ENCODE measurements around the gene ALDH3A2.

Gene ALDH3A2

DNA sequence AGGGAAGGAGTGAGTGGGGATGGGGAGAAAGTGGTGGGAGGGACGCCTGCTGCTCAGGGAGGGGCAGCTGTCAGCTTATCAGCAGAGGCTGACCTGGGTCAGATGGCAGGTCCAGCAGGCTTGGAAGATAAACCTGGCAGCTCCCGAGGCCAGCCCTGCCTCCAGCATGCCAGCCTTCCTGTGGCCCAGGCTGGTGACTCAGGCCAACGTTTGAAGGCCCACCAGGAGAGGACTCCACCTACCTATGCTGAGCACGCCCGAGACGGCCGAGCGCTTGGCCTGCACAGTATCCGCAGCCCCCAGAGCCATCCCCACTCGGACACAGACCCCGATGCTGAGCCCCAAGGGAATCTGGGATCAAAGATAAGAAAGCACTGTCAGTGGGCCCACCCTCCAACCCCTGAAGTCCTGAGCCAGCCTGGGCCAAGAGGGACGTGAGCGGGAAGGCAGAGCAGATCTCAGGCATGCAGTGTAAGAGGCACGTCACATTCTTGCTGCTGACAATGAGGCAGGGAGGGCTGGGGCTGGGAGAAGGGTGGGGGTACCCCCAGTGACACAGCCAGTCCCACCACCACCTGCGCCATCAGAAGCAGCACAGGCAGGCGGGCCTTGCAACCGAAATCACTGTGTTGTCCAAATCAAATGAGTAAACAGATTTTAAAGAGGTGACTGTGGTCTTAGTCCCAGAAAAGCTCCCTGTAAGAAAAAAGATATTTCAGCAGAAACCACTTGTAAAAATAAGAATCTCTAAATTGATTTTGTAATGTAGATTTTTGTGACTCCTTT is 55.5 kb downstream of the ALDH3A2 start:
- no peak overlapping the region for H3K4me3 ChIP-seq (ENCODE audit: low read depth, low read length)
- TF ChIP-seq, protein P1, sequence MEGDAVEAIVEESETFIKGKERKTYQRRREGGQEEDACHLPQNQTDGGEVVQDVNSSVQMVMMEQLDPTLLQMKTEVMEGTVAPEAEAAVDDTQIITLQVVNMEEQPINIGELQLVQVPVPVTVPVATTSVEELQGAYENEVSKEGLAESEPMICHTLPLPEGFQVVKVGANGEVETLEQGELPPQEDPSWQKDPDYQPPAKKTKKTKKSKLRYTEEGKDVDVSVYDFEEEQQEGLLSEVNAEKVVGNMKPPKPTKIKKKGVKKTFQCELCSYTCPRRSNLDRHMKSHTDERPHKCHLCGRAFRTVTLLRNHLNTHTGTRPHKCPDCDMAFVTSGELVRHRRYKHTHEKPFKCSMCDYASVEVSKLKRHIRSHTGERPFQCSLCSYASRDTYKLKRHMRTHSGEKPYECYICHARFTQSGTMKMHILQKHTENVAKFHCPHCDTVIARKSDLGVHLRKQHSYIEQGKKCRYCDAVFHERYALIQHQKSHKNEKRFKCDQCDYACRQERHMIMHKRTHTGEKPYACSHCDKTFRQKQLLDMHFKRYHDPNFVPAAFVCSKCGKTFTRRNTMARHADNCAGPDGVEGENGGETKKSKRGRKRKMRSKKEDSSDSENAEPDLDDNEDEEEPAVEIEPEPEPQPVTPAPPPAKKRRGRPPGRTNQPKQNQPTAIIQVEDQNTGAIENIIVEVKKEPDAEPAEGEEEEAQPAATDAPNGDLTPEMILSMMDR (IDR thresholded peaks at IDR 0.05; ENCODE audit: low read depth, low read length) = no peak

DNA sequence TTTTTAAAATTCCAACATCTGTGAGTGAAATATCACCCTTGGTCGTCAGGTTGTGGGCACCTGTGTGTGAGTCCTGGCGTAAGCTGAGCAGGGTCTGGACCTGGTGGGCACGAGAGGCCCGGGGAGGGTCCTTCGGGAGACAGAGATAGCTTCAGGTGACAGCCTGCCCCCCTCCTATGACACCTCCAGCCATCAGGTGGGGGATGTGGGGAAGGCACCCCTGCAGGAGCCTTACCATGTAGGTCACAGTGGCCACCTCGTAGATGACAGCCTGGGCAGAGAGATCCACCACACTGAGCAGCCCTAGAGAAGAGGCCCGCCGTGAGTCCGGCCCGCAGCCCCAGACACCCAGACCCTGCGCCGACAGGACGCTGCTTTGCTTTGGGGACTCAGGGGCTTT is 56.6 kb downstream of the ALDH3A2 start:
- no peak overlapping the region for H3K4me3 ChIP-seq (ENCODE audit: low read depth, low read length)
- TF ChIP-seq, protein P1 (IDR thresholded peaks at IDR 0.05; ENCODE audit: low read depth, low read length) = no peak

DNA sequence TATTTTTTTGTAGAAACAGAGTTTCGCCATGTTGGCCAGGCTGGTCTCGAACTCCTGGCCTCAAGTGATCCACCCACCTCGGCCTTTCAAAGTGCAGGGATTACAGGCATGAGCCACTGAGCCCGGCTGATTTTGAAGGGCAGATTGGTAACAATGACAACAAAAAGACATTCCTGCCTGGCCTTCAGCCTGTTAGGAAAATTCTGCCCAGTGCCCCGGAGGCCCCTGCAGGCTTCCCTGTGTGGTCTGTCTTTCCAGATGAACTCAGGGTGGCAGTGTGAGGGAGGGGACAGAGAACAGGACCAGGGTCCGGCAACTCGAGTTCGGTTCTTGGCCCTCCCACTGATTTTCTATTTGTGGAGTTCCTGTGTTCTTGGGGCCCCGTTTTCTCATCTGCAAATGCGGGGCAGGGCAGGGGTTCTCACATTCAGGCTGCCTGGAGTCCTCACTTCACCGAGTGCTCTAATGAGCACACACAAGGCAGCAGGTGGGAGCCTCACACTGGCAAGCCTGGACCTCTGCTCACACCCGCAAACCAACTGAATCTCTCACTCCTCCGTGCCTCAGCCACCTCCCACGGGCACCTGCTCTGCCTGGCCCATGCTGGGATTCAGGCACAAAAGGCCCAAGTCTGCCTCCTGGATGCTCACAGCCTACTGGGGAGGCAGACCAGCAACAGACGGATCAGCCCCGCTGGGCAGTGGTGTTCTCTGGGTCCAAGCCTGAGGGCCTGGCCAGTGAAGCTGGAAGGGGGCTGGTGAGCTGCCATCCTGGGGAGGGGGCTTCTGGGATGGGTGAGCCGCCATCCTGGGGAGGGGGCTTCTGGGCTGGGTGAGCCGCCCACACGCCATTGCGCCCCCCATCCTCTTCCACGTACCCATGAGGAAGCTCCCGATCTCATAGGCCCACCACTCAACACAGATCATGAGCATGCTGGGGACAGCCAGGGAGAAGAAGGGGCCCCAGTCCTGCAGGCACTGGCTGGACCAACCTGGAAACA is 57.5 kb downstream of the ALDH3A2 start:
- TF ChIP-seq, protein P1 (IDR thresholded peaks at IDR 0.05; ENCODE audit: low read depth, low read length) = no peak
- H3K4me3 ChIP-seq (ENCODE audit: low read depth, low read length) = no peak overlapping the region

DNA sequence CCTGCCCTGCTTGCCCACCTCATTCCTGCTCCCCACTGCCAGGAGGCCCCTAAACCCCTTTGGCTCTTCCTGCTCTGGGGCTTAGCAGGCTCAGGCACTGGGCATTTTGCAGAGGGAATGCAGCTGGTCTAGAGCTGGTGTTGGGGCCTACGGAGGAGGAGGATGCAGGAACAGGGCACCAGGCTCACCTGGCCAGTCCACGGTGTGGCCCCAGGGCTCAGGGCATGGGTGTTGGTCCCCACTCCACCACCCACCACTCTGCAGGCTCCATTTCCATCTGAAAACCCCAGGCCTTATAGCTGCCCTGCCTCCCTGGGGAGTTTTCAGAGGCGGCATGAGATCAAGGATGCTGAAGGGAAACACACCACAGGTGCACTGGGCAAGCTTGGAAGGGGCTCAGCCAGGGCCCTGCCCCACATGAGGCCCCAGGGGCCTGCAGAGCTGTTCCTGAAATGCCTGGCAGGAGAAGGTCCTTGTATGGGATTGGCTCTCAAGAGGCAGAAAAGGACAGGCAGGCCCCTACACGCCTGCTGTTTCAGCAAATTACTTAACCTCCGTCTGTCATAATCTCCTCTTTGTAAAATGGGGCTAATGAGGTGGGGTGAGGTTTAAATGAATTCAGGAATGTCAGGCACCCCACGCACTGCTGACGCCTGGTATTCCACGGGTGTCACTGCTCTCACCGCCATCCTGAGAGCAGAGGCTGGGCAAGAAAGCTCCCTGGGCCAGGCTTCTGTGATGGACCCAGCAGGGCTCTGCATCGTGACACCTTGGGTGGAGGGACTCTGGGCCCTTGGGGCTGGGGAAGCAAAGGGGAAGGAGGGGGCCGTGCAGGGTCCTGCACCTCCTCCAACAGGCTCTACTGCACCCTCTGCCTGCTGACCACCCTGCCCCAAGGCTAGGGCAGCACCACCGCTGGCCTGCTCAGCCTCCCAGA is 58.5 kb downstream of the ALDH3A2 start:
- TF ChIP-seq, protein P1 (IDR thresholded peaks at IDR 0.05; ENCODE audit: low read depth, low read length) = no peak

DNA sequence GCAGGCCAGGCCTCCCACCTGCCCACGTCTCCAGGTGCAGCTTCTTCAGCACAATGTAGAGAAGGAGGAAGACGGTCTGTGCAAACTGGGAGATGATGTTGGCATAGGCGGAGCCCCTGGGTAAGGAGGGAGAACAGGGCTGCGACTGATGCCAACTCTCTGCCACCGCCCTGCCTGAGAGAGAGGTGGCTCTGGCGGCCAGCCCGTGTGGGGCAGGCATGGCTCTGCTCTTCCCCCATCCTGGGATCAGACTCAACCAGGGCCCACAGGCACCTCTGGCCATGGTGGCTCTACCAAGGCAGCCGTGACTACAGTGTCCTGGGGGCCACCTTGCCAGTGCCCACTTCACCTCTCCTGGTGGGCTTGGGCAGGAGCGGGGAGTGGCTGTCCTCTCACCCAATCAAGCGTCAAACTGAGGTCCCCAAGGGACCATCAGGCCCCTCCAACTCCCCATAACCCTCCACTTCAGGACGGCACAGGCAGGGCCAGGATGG is 59.2 kb downstream of the ALDH3A2 start:
- TF ChIP-seq, protein P1 (IDR thresholded peaks at IDR 0.05; ENCODE audit: low read depth, low read length) = no peak
- H3K4me3 ChIP-seq (ENCODE audit: low read depth, low read length) = no peak overlapping the region

More for the DNA sequence above, 58.5 kb downstream of the ALDH3A2 start:
- H3K4me3 ChIP-seq (ENCODE audit: low read depth, low read length) = no peak overlapping the region

DNA sequence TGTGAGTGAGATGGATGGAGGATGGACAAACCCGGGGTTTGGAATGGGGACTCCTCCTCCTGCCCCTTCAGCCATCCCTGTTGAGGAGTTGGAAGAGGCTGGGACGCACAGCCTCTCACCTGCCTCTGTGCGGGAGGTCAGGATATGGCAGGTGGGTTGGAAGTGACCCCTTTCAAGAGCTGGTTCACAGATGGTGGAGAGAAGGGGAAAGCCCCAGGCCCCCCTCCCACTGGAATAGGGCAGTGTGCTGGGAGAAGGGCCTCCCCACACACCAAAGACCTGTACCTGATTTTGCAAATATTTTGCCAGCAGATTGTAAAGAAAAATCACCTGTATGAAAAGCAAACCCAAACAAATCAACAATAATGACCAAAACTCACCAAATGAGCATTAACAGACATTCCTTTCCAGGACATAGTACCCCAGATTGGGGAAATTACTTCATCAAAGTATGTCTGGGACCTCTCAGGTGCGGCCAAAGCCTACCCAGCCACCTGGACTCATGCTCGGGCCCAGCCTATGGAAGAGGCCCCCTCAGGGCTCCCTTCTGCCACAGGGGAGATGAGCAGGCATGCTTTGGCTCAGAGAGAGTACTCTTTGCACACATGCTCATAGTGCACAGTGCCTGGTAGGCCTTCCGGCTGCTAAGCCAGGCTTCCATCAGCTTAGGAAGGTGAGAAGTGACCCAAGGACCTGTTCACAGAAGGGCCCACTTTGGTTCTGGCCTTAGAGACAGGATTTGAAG is 60.1 kb downstream of the ALDH3A2 start:
- TF ChIP-seq, protein P1 (IDR thresholded peaks at IDR 0.05; ENCODE audit: low read depth, low read length) = no peak
- H3K4me3 ChIP-seq (ENCODE audit: low read depth, low read length) = no peak overlapping the region
